ENCODE data around the gene PDIK1L. TPM values are rescaled to one million over a fixed set of nuclear protein-coding genes. Genes with fewer than 3 reads are reported as not detected.
A peak's percentile ranks its signal among the peaks of the same experiment; 100 is the strongest.

Gene PDIK1L
- total RNA-seq, 1 donor from 2014 or later = 3.1 TPM

DNA sequence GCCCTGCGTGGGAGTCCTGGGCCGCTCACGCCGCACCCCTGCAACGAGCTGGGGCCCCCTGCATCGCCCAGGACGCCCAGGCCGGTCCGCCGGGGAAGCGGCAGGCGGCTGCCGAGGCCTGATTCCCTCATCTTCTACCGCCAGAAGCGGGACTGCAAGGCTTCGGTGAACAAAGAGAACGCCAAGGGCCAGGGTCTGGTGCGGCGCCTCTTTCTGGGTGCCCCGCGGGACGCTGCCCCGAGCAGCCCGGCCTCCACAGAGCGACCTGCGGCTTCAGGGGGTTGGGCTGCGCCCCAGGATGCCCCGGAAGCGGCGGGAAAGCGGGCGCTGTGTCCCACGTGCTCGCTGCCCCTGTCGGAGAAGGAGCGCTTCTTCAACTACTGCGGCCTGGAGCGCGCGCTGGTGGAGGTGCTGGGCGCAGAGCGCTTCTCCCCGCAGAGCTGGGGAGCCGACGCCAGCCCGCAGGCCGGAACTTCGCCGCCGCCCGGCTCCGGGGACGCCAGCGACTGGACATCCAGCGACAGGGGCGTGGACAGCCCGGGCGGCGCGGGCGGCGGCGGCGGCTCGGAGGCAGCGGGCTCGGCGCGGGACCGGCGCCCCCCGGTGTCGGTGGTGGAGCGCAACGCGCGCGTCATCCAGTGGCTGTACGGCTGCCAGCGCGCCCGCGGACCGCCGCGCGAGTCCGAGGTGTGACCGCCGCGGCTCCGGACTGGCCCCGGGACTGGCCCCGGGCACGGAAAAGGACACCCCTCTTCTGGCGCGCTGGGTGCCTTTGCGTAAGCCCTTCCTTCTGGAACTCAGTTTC is 50.0 kb downstream of the PDIK1L start:
- Histone ChIP-seq H3K79me2 (ENCODE audit: insufficient read depth, low read length) (no peaks in the 10 kb centered on the region), H3K27ac (ENCODE audit: low read depth, low read length) (no peak overlapping the region), H3K4me1 (ENCODE audit: insufficient read depth, low read length) (peaks cover 22% of the 10 kb centered on the region), H3K27me3 (ENCODE audit: insufficient read depth, low read length) (peaks cover 2% of the 10 kb centered on the region), H2AFZ (ENCODE audit: low read depth, low read length) (peak overlapping the region; percentile 91), H3K4me3 (ENCODE audit: insufficient read depth, low read depth, low read length) (peak overlapping the region; percentile 51), H3K9ac (ENCODE audit: low read length) (no peak overlapping the region), H3K9me3 (ENCODE audit: insufficient read depth, low read depth, low read length) (no peaks in the 10 kb centered on the region), H3K4me2 (ENCODE audit: low read length) (peak overlapping the region; percentile 86), H4K20me1 (ENCODE audit: insufficient read depth, low read length) (no peaks in the 10 kb centered on the region), H3K36me3 (ENCODE audit: insufficient read depth, low read length) (no peaks in the 10 kb centered on the region)
- peak; percentile 40 for DNase-seq (ENCODE audit: low read depth)
- Mint-ChIP-seq H3K4me3 (ENCODE audit: unreplicated experiment) (peak overlapping the region; percentile 77), H3K27me3 (ENCODE audit: low read depth, unreplicated experiment) (peaks cover 13% of the 10 kb centered on the region), H3K36me3 (ENCODE audit: low read depth, unreplicated experiment) (no peaks in the 10 kb centered on the region), H3K9me3 (ENCODE audit: unreplicated experiment) (no peaks in the 10 kb centered on the region), H3K4me1 (ENCODE audit: low read depth, unreplicated experiment) (peaks cover 22% of the 10 kb centered on the region), H3K27ac (ENCODE audit: unreplicated experiment) (peak overlapping the region; percentile 53)
- TF ChIP-seq EZH2 (IDR thresholded peaks at IDR 0.05; ENCODE audit: insufficient read depth, low read length) = no peak
- TF ChIP-seq, protein P1, sequence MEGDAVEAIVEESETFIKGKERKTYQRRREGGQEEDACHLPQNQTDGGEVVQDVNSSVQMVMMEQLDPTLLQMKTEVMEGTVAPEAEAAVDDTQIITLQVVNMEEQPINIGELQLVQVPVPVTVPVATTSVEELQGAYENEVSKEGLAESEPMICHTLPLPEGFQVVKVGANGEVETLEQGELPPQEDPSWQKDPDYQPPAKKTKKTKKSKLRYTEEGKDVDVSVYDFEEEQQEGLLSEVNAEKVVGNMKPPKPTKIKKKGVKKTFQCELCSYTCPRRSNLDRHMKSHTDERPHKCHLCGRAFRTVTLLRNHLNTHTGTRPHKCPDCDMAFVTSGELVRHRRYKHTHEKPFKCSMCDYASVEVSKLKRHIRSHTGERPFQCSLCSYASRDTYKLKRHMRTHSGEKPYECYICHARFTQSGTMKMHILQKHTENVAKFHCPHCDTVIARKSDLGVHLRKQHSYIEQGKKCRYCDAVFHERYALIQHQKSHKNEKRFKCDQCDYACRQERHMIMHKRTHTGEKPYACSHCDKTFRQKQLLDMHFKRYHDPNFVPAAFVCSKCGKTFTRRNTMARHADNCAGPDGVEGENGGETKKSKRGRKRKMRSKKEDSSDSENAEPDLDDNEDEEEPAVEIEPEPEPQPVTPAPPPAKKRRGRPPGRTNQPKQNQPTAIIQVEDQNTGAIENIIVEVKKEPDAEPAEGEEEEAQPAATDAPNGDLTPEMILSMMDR (IDR thresholded peaks at IDR 0.05; ENCODE audit: insufficient read depth, low read depth, low read length) = no peak
- FAIRE-seq = no peak

DNA sequence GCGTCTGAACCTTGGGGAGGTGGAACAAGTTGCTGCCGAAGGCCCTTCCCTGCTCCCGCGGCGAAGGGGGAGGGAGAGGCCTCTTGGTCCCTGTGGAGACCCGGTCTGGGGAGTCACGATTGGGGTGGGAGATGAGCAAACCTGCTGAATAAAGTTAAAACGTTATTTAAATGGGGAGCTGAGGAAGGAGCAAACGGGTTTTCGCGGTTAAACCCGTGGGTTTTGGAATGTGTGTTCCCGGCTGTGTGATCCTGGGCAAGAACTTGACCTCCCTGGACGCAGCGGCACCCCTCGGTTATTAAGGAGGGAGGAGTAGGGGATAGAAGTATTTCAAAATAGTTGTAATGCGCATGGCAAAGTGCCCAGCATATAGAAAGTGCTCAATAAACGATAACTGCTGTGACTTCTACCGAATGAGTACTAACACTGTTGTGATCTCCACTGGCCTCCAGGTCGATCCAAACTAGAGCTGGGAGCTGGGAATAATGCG is 50.6 kb downstream of the PDIK1L start:
- peaks cover 20% of the 10 kb centered on the region for H3K4me1 ChIP-seq (ENCODE audit: insufficient read depth, low read length)
- TF ChIP-seq, protein P1 (IDR thresholded peaks at IDR 0.05; ENCODE audit: insufficient read depth, low read depth, low read length) = no peak
- no peak for TF ChIP-seq EZH2 (IDR thresholded peaks at IDR 0.05; ENCODE audit: insufficient read depth, low read length)
- H3K36me3 ChIP-seq (ENCODE audit: insufficient read depth, low read length) = no peaks in the 10 kb centered on the region
- Mint-ChIP-seq H3K4me1 (ENCODE audit: low read depth, unreplicated experiment) (peaks cover 22% of the 10 kb centered on the region), H3K27me3 (ENCODE audit: low read depth, unreplicated experiment) (peaks cover 13% of the 10 kb centered on the region), H3K9me3 (ENCODE audit: unreplicated experiment) (no peaks in the 10 kb centered on the region), H3K36me3 (ENCODE audit: low read depth, unreplicated experiment) (no peaks in the 10 kb centered on the region), H3K4me3 (ENCODE audit: unreplicated experiment) (peak overlapping the region; percentile 77), H3K27ac (ENCODE audit: unreplicated experiment) (peak overlapping the region; percentile 53)
- no peak for FAIRE-seq
- peaks cover 2% of the 10 kb centered on the region for H3K27me3 ChIP-seq (ENCODE audit: insufficient read depth, low read length)
- peak overlapping the region; percentile 91 for H2AFZ ChIP-seq (ENCODE audit: low read depth, low read length)
- H3K27ac ChIP-seq (ENCODE audit: low read depth, low read length) = no peak overlapping the region
- no peak overlapping the region for H3K9ac ChIP-seq (ENCODE audit: low read length)
- H3K4me3 ChIP-seq (ENCODE audit: insufficient read depth, low read depth, low read length) = peak overlapping the region; percentile 51
- H4K20me1 ChIP-seq (ENCODE audit: insufficient read depth, low read length) = no peaks in the 10 kb centered on the region
- no peaks in the 10 kb centered on the region for H3K9me3 ChIP-seq (ENCODE audit: insufficient read depth, low read depth, low read length)
- peak overlapping the region; percentile 86 for H3K4me2 ChIP-seq (ENCODE audit: low read length)
- no peak for DNase-seq (ENCODE audit: low read depth)
- H3K79me2 ChIP-seq (ENCODE audit: insufficient read depth, low read length) = no peaks in the 10 kb centered on the region

GRCh38 chr1:26163684-26164035 is 52.0 kb downstream of the PDIK1L start:
- Histone ChIP-seq H2AFZ (ENCODE audit: low read depth, low read length) (no peak overlapping the region), H3K9me3 (ENCODE audit: insufficient read depth, low read depth, low read length) (no peaks in the 10 kb centered on the region), H3K9ac (ENCODE audit: low read length) (no peak overlapping the region), H3K79me2 (ENCODE audit: insufficient read depth, low read length) (no peaks in the 10 kb centered on the region), H3K36me3 (ENCODE audit: insufficient read depth, low read length) (no peaks in the 10 kb centered on the region), H3K4me1 (ENCODE audit: insufficient read depth, low read length) (peaks cover 20% of the 10 kb centered on the region), H3K27me3 (ENCODE audit: insufficient read depth, low read length) (peaks cover 2% of the 10 kb centered on the region), H4K20me1 (ENCODE audit: insufficient read depth, low read length) (no peaks in the 10 kb centered on the region), H3K27ac (ENCODE audit: low read depth, low read length) (no peak overlapping the region), H3K4me3 (ENCODE audit: insufficient read depth, low read depth, low read length) (no peak overlapping the region), H3K4me2 (ENCODE audit: low read length) (peak overlapping the region; percentile 80)
- H3K27ac Mint-ChIP-seq (ENCODE audit: unreplicated experiment) = no peak overlapping the region
- DNase-seq (ENCODE audit: low read depth) (no peak), FAIRE-seq (no peak)
- peak overlapping the region; percentile 45 for H3K4me3 Mint-ChIP-seq (ENCODE audit: unreplicated experiment)
- TF ChIP-seq, protein P1 (IDR thresholded peaks at IDR 0.05; ENCODE audit: insufficient read depth, low read depth, low read length) = no peak
- TF ChIP-seq EZH2 (IDR thresholded peaks at IDR 0.05; ENCODE audit: insufficient read depth, low read length) = no peak
- peaks cover 18% of the 10 kb centered on the region for H3K4me1 Mint-ChIP-seq (ENCODE audit: low read depth, unreplicated experiment)
- peaks cover 4% of the 10 kb centered on the region for H3K27me3 Mint-ChIP-seq (ENCODE audit: low read depth, unreplicated experiment)
- no peaks in the 10 kb centered on the region for H3K9me3 Mint-ChIP-seq (ENCODE audit: unreplicated experiment)
- H3K36me3 Mint-ChIP-seq (ENCODE audit: low read depth, unreplicated experiment) = no peaks in the 10 kb centered on the region
